Gastrocnemius medialis (tissue), 4 donors: ENCODE data around the gene ERCC6.

ENCODE experiments used
- CTCF ChIP-seq, 5 experiments: fragments of 450-650 bp in 3 of 5; fragments of 200-600 bp in 2 of 5; sonication (generic) in 2 of 5; IDR thresholded peaks in 4 of 5; conservative IDR thresholded peaks in 1 of 5; 1 replicate in 4 of 5; 2 replicates in 1 of 5; pipeline ENCODE4 v1.5.1; 2016 to 2019; ENCODE audit warnings: antibody characterized with exemption in 5 of 5, mild to moderate bottlenecking in 3 of 5, moderate library complexity in 3 of 5
- POLR2A ChIP-seq, 2 donors: fragments of 450-650 bp; IDR thresholded peaks; one replicate each; pipeline ENCODE4 v1.6.1; 2017; ENCODE audit warnings: antibody characterized with exemption in 2 of 2, mild to moderate bottlenecking in 2 of 2, moderate library complexity in 2 of 2

GRCh38 chr10:49549640-49550346, 10.9 kb upstream of the ERCC6 start:
- TF ChIP-seq CTCF (IDR thresholded peaks at IDR 0.05 in 4 of 5, conservative IDR thresholded peaks at IDR 0.05 in 1 of 5) = no peak
- TF ChIP-seq POLR2A (IDR thresholded peaks at IDR 0.05) = no peak
